Hippocampal formation (tissue), 2 donors: Measurements from ENCODE around the gene DDX49.
A peak's percentile ranks its signal among the peaks of the same experiment; 100 is the strongest.

Experiments
- DNase-seq, 2 donors: peaks; one replicate each; lab custom pipeline; 2025; lab: John Stamatoyannopoulos, UW

The DDX49 gene

GRCh38 chr19:18919086-18919899, at the start of gene DDX49, which contains the start of gene COPE:
Gene DDX49, plus strand, starts transcription at chr19:18919715. Its CDS starts 27 bp downstream, at chr19:18919742.
Gene COPE, minus strand, starts transcription at chr19:18919387. Its CDS starts 39 bp downstream, at chr19:18919348.
- DNase-seq: peak; percentile 99 to 100

GRCh38 chr19:18869781-18870530, 49.6 kb upstream of the DDX49 start:
- no peak for DNase-seq

- no peak for DNase-seq
These were observed 48.9 kb upstream of the DDX49 start for GRCh38 chr19:18870531-18871172.

- DNase-seq: no peak
These were observed 48.0 kb upstream of the DDX49 start for GRCh38 chr19:18871543-18871942.

GRCh38 chr19:18875726-18876125, 43.8 kb upstream of the DDX49 start:
- no peak for DNase-seq

GRCh38 chr19:18876865-18877264, 42.6 kb upstream of the DDX49 start:
- DNase-seq: no peak

GRCh38 chr19:18878058-18878797, 41.3 kb upstream of the DDX49 start:
- no peak for DNase-seq

- DNase-seq: no peak
These were observed 40.5 kb upstream of the DDX49 start for GRCh38 chr19:18878858-18879578.

GRCh38 chr19:18879579-18880373, 39.7 kb upstream of the DDX49 start:
- DNase-seq: no peak

- no peak for DNase-seq
These were observed 38.0 kb upstream of the DDX49 start for GRCh38 chr19:18881491-18881890.

GRCh38 chr19:18883526-18884304, 35.8 kb upstream of the DDX49 start:
- no peak for DNase-seq

- DNase-seq: no peak
These were observed 32.5 kb upstream of the DDX49 start for GRCh38 chr19:18886972-18887371.

- DNase-seq: no peak
These were observed 29.4 kb upstream of the DDX49 start for GRCh38 chr19:18889949-18890745.

- DNase-seq: no peak
These were observed 25.8 kb upstream of the DDX49 start for GRCh38 chr19:18893587-18894253.

- DNase-seq: peak; percentile 92 to 95
These were observed 25.1 kb upstream of the DDX49 start for GRCh38 chr19:18894254-18895037.

- DNase-seq: peak; percentile 92 to 95
These were observed 24.3 kb upstream of the DDX49 start for GRCh38 chr19:18895038-18895823.
